ENCODE data around the gene SF3B2. TPM values are rescaled to one million over a fixed set of nuclear protein-coding genes. Genes with fewer than 3 reads are reported as not detected.

SF3B2 gene
- total RNA-seq, 6 experiments from 2014 or later, result 52.2 to 85.4 (median 67.2) TPM

GRCh38 chr11:66015454-66015881 lies 36.7 kb upstream of the SF3B2 start:
- Histone ChIP-seq H3K27me3 (peaks cover 0 to 11% of the 10 kb centered on the region in 2 donors), H3K4me3 (no peak overlapping the region), H3K27ac (no peak overlapping the region), H3K9me3 (no peaks in the 10 kb centered on the region), H3K36me3 (no peaks in the 10 kb centered on the region), H3K4me1 (no peaks in the 10 kb centered on the region)
- TF ChIP-seq POLR2A (IDR thresholded peaks at IDR 0.05) (no peak), CTCF (IDR thresholded peaks at IDR 0.05) (no peak)
- ATAC-seq (peak in 1 of 4 donors; percentile 17), DNase-seq (no peak)
- intact Hi-C loops (cut with DNase I), result no loop called here
- no CpG with 5 or more reads among the region's 7 CpGs for WGBS (ENCODE audit: insufficient coverage, low coverage, low lambda C conversion rate, missing lambda C conversion rate)

GRCh38 chr11:66015936-66016792 lies 36.0 kb upstream of the SF3B2 start:
- no peaks in the 10 kb centered on the region for H3K9me3 ChIP-seq
- DNase-seq, result no peak
- no peak overlapping the region for H3K27ac ChIP-seq
- no CpG with 5 or more reads among the region's 18 CpGs for WGBS (ENCODE audit: insufficient coverage, low coverage, low lambda C conversion rate, missing lambda C conversion rate)
- no peaks in the 10 kb centered on the region for H3K4me1 ChIP-seq
- intact Hi-C loops (cut with DNase I), result no loop called here
- H3K4me3 ChIP-seq, result no peak overlapping the region
- H3K36me3 ChIP-seq, result no peaks in the 10 kb centered on the region
- ATAC-seq, result no peak
- TF ChIP-seq CTCF (IDR thresholded peaks at IDR 0.05) (no peak), POLR2A (IDR thresholded peaks at IDR 0.05) (no peak)
- H3K27me3 ChIP-seq, result peaks cover 0 to 11% of the 10 kb centered on the region in 2 donors

GRCh38 chr11:66016793-66017177 lies 35.4 kb upstream of the SF3B2 start:
- Histone ChIP-seq H3K4me3 (no peak overlapping the region), H3K9me3 (no peaks in the 10 kb centered on the region), H3K36me3 (no peaks in the 10 kb centered on the region), H3K27me3 (peaks cover 0 to 6% of the 10 kb centered on the region in 2 donors), H3K27ac (no peak overlapping the region), H3K4me1 (no peaks in the 10 kb centered on the region)
- intact Hi-C loops (cut with DNase I), result no loop called here
- ATAC-seq (no peak), DNase-seq (no peak)
- TF ChIP-seq CTCF (IDR thresholded peaks at IDR 0.05), result no peak
- TF ChIP-seq POLR2A (IDR thresholded peaks at IDR 0.05), result no peak
- WGBS (ENCODE audit: insufficient coverage, low coverage, low lambda C conversion rate, missing lambda C conversion rate), result 67% methylated on average over 1 of the region's 10 CpGs

GRCh38 chr11:66017321-66017720 lies 34.8 kb upstream of the SF3B2 start:
- TF ChIP-seq POLR2A (IDR thresholded peaks at IDR 0.05) (no peak), CTCF (IDR thresholded peaks at IDR 0.05) (no peak)
- no peaks in the 10 kb centered on the region for H3K4me1 ChIP-seq
- no peak for ATAC-seq
- no peaks in the 10 kb centered on the region for H3K36me3 ChIP-seq
- H3K27ac ChIP-seq, result no peak overlapping the region
- no peaks in the 10 kb centered on the region for H3K9me3 ChIP-seq
- no peak overlapping the region for H3K4me3 ChIP-seq
- intact Hi-C loops (cut with DNase I), result no loop called here
- WGBS (ENCODE audit: insufficient coverage, low coverage, low lambda C conversion rate, missing lambda C conversion rate), result 72% methylated on average over 4 of the region's 4 CpGs
- peaks cover 0 to under 1% of the 10 kb centered on the region in 2 donors for H3K27me3 ChIP-seq
- no peak for DNase-seq
